Subcutaneous abdominal adipose tissue (tissue), 5 donors: ENCODE data around the gene SLCO1C1.
"Not testable (repeated sequence)": the region's sequence is repeated elsewhere in the genome, so short reads cannot be mapped to it uniquely, and the experiment has no call there.

ENCODE experiments used
- H3K27ac ChIP-seq: one replicate; pipeline ENCODE4 v1.7.0; 2013; ENCODE audit warnings: low read depth, mild to moderate bottlenecking, inconsistent platforms, low read length, moderate library complexity
- H3K27me3 ChIP-seq, 5 donors: one replicate each; pipeline ENCODE4 v1.7.0; 2013; ENCODE audit warnings: low read length in 5 of 5, inconsistent platforms in 1 of 5; ENCODE audit not compliant: control insufficient read depth in 5 of 5, insufficient read depth in 4 of 5
- H3K36me3 ChIP-seq, 5 donors: one replicate each; pipeline ENCODE4 v1.7.0; 2013; ENCODE audit warnings: low read length in 5 of 5; ENCODE audit not compliant: control insufficient read depth in 5 of 5, insufficient read depth in 5 of 5
- H3K4me1 ChIP-seq, 5 donors: one replicate each; pipeline ENCODE4 v1.7.0; 2013; ENCODE audit warnings: low read length in 5 of 5, mild to moderate bottlenecking in 3 of 5, moderate library complexity in 1 of 5; ENCODE audit not compliant: control insufficient read depth in 5 of 5, insufficient read depth in 5 of 5
- H3K4me3 ChIP-seq, 5 donors: one replicate each; pipeline ENCODE4 v1.7.0; 2013; ENCODE audit warnings: low read length in 5 of 5, low read depth in 1 of 5
- H3K9ac ChIP-seq, 5 donors: one replicate each; pipeline ENCODE4 v1.7.0; 2013; ENCODE audit warnings: low read length in 5 of 5, mild to moderate bottlenecking in 4 of 5, moderate library complexity in 3 of 5
- H3K9me3 ChIP-seq, 5 donors: one replicate each; pipeline ENCODE4 v1.7.0; 2013; ENCODE audit warnings: low read length in 5 of 5; ENCODE audit not compliant: control insufficient read depth in 5 of 5
- donor health status: healthy.
- donor health status: healthy.
- donor health status: healthy.
- donor health status: healthy.
- donor health status: healthy.

Gene SLCO1C1

DNA sequence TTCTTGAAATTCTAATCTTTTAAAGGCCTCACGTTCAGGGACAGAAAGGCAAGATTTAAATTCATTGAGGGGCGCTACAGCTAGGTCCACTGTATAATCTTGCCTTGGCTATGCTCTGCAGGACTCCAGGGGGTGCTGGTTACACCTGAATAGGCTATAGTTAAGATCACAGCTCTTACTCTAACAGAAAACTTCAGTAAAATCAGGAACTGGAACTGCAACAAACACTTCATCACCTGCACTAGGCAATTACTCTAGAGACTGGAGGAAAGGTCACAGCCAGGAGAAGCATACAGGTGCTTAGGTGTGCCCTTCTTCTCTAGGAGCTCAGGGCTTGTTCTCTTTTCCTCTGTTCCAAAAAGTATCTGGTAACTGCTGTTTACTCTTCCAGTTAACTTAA is 20.9 kb downstream of the SLCO1C1 start:
- no peaks in the 10 kb centered on the region for H3K9me3 ChIP-seq
- H3K27ac ChIP-seq, result no peak overlapping the region
- no peak overlapping the region for H3K9ac ChIP-seq
- no peak overlapping the region for H3K4me3 ChIP-seq
- no peaks in the 10 kb centered on the region for H3K27me3 ChIP-seq
- H3K36me3 ChIP-seq, result no peaks in the 10 kb centered on the region
- no peaks in the 10 kb centered on the region for H3K4me1 ChIP-seq

DNA sequence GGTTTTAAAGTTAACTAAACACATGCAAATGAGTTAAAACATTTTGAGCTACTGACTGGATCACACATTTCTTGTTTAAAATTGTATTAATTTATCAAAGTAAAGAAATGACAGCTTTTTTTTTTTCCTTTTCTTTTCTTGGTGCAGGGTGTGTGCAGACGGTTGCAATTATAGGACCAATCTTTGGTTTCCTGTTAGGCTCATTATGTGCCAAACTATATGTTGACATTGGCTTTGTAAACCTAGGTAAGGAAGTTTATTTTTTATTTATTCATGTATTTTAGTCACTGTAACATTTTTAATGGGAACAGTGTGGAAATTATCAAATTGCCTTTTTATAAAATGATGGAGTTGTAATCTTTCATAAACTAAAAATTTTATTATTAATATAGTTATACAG is 21.9 kb downstream of the SLCO1C1 start:
- Histone ChIP-seq H3K27ac (no peak overlapping the region), H3K4me3 (no peak overlapping the region), H3K27me3 (no peaks in the 10 kb centered on the region), H3K9ac (no peak overlapping the region), H3K36me3 (no peaks in the 10 kb centered on the region), H3K9me3 (no peaks in the 10 kb centered on the region), H3K4me1 (no peaks in the 10 kb centered on the region)

DNA sequence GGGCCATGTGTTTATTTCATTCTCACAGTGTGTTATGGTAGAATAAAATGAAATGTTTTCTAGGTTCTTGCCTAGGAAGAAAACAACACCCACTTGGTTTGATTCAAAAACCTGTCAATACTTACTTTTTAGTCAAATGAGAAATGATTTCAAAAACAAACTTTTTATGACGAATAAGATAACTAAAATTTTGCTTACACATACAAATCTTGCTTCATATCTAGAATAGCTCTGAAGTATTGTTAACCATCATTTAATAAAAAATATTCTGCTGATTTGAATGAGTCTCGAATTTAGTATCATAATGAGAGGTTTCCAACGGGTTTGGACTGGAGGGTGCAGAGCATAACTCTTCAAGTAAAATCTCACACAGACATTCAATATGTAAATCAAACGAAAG is 23.2 kb downstream of the SLCO1C1 start:
- H3K9me3 ChIP-seq, result no peaks in the 10 kb centered on the region

DNA sequence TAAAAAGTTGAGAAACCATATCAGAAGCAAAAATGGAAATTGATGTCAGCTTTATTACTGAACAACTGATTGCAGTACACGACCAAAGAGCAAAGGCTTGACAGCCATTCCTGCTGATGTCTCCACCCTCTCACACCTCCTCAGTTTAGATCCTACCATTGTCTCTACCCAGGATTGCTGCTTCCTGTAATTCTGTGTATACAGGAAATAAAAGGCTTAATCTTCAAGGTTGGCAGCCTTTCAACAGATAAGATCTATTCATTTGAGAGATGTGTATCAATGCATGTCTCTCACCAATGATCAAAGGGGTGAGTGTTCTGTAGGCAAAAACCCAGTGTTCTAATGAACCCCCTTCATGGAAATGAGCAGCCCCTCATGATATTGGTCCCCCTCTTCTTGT is 27.0 kb downstream of the SLCO1C1 start:
- Histone ChIP-seq H3K36me3 (no peaks in the 10 kb centered on the region), H3K9me3 (no peaks in the 10 kb centered on the region), H3K27ac (no peak overlapping the region), H3K4me3 (no peak overlapping the region), H3K27me3 (no peaks in the 10 kb centered on the region), H3K9ac (no peak overlapping the region), H3K4me1 (no peaks in the 10 kb centered on the region)

More for the DNA sequence above, 23.2 kb downstream of the SLCO1C1 start:
- H3K27ac ChIP-seq, result no peak overlapping the region
- no peaks in the 10 kb centered on the region for H3K4me1 ChIP-seq
- H3K9ac ChIP-seq, result no peak overlapping the region
- no peaks in the 10 kb centered on the region for H3K27me3 ChIP-seq
- no peaks in the 10 kb centered on the region for H3K36me3 ChIP-seq
- no peak overlapping the region for H3K4me3 ChIP-seq

DNA sequence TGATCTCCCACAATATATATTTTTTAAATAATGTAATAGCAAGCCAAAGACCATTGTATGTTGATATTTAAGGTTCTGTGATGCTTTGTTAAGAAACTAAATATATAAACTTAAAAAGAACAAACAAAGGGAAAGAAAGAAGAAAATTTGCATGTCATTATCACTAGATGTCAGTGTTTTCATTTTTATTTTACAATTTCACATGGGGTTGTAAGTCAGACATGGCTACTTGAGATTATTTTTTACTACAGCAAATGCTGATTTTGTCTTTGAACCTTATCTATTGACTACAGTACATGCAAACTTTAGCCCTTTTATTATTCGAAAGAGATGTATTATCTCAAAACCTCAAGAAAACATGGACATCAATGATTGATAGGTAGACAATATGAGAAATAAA is 36.1 kb downstream of the SLCO1C1 start:
- Histone ChIP-seq H3K27me3 (no peaks in the 10 kb centered on the region), H3K4me3 (no peak overlapping the region), H3K9me3 (no peaks in the 10 kb centered on the region), H3K27ac (no peak overlapping the region), H3K9ac (no peak overlapping the region), H3K36me3 (no peaks in the 10 kb centered on the region), H3K4me1 (no peaks in the 10 kb centered on the region)

DNA sequence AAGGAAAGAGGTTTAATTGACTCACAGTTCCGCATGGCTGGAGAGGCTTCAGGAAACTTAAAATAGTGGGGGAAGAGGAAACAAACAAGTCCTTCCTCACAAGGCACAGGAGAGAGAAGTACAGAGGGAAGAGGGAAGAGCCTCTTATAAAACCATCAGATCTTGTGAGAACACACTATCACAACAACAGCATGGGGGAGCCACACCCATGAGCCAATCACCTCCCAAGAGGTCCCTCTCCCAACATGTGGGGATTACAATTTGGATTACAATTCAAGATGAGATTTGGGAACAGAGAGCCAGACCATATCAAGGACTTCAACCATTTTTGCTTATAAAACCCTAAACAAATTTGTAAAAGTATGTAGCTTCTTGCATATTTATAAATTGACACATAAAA is 45.8 kb downstream of the SLCO1C1 start:
- Histone ChIP-seq H3K9me3 (no peaks in the 10 kb centered on the region), H3K9ac (no peak overlapping the region), H3K27ac (no peak overlapping the region), H3K4me3 (no peak overlapping the region), H3K27me3 (no peaks in the 10 kb centered on the region), H3K4me1 (no peaks in the 10 kb centered on the region), H3K36me3 (no peaks in the 10 kb centered on the region)

DNA sequence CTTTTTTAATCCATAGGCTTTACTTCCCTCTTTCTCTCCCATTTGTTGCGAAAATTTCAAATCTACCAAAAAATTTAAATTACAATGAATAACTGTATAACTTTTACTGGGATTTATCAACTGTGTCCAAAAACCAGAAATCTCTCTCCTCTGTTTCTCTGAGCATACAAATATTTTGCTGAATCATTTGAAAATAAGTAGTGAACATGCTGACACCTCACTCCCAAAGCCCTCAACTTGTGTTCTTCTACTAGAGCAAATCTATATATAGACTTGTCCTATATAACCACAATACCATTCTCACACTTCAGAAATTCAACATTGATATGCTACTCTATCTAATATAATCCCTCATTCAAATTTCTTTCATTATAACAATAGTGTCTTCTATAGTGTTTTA is 53.1 kb downstream of the SLCO1C1 start:
- Histone ChIP-seq H3K36me3 (no peaks in the 10 kb centered on the region), H3K4me1 (no peaks in the 10 kb centered on the region), H3K27me3 (no peaks in the 10 kb centered on the region), H3K4me3 (no peak overlapping the region), H3K27ac (no peak overlapping the region), H3K9ac (no peak overlapping the region), H3K9me3 (no peaks in the 10 kb centered on the region)

DNA sequence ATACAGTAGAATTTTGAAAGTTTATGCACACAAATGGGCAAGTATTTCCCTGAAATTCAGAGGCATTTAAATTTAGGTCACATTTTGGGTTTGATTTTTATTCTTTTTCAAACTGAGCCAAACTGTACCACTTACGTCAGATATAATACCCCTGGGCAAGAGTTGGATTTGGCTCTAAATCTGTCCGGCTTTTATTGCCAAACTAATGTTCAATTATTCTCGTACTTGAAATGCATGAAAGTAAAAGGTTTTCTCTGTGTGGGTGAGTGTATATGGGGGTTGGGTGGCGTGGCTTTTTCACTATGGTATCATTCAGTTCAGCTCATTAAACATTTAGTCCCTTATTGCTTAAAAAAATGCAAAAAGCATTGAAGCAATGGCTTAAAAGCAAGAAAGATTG is 55.9 kb downstream of the SLCO1C1 start:
- Histone ChIP-seq H3K27me3 (no peaks in the 10 kb centered on the region), H3K4me1 (no peaks in the 10 kb centered on the region), H3K4me3 (no peak overlapping the region), H3K36me3 (no peaks in the 10 kb centered on the region), H3K9ac (no peak overlapping the region), H3K27ac (no peak overlapping the region), H3K9me3 (no peaks in the 10 kb centered on the region)

DNA sequence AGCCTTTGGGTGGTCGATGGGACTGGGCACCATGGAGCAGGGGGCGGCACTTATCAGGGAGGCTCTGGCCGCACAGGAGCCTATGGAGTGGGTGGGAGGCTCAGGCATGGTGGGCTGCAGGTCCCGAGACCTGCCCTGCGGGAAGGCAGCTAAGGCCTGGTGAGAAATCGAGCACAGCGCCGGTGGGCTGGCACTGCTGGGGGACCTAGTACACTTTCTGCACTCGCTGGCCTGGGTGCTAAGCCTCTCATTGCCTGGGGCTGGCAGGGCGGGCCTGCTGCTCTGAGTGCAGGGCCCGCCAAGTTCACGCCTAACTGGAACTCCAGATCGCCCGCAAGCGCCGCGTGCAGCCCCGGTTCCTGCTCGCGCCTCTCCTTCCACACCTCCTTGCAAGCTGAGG is 82.3 kb downstream of the SLCO1C1 start:
- no peak overlapping the region for H3K4me3 ChIP-seq
- H3K9ac ChIP-seq, result no peak overlapping the region
- H3K9me3 ChIP-seq, result no peaks in the 10 kb centered on the region
- no peak overlapping the region for H3K27ac ChIP-seq
- no peaks in the 10 kb centered on the region for H3K36me3 ChIP-seq
- H3K27me3 ChIP-seq, result no peaks in the 10 kb centered on the region
- H3K4me1 ChIP-seq, result peaks cover 0 to 10% (median 0%) of the 10 kb centered on the region in 5 donors

DNA sequence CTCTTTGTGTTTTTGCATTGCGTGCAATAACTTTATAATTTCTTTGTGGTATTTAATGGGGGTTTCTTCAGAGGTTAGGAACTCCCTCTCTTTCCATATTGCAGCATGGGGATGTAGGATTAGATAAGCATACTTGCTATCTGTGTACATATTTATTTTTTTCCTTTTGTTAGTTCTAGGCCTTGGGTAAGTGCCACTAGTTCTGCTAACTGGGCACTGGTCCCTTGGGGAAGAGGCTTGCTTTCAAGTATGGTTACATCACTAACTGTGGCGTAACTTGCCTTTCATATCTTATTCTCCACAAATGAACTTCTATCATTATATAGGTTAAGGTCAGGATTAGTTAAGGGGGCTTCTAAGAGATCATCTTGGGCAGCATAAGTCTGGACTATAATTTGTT is 83.8 kb downstream of the SLCO1C1 start:
- no peaks in the 10 kb centered on the region for H3K27me3 ChIP-seq
- H3K9ac ChIP-seq, result no peak overlapping the region
- no peaks in the 10 kb centered on the region for H3K9me3 ChIP-seq
- H3K4me1 ChIP-seq, result peaks cover 0 to 10% (median 0%) of the 10 kb centered on the region in 5 donors
- H3K36me3 ChIP-seq, result no peaks in the 10 kb centered on the region
- no peak overlapping the region for H3K4me3 ChIP-seq
- no peak overlapping the region for H3K27ac ChIP-seq

DNA sequence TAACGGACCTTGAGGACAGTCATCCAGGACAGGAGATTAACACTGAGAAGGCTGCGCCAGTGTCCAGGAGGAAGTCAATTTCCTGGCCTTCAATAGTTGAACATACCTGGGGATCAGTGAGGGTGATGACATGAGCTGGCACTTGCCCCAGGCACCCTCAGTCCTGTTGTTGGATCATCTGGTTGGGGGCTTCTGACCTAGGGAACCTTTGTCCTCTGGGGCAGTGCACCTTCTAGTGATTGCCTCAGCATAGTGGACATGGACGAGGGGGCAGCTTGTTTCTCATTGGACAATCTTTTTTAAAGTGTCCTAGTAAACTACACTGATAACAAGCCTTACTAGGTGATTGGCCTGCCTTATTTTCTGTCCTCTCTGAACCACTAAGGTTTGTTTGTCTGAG is 84.8 kb downstream of the SLCO1C1 start:
- not testable (repeated sequence) for H3K27me3 ChIP-seq, H3K4me3 ChIP-seq, H3K36me3 ChIP-seq, H3K9me3 ChIP-seq, H3K27ac ChIP-seq, H3K9ac ChIP-seq
- H3K4me1 ChIP-seq, result peaks cover 0 to 10% (median 0%) of the 10 kb centered on the region in 5 donors
